ENCODE measurements around the gene PPIB. TPM values are rescaled to one million over a fixed set of nuclear protein-coding genes. Genes with fewer than 3 reads are reported as not detected.

The PPIB gene
- total and polyA plus RNA-seq, 10 donors, result 250 to 448 (median 296) TPM

GRCh38 chr15:64209680-64210334, 47.0 kb upstream of the PPIB start:
- TF ChIP-seq POLR2A (IDR thresholded peaks at IDR 0.05), result no peak
- peak in 5 of 11 experiments; percentile 13 to 40 (median 31) for TF ChIP-seq CTCF (IDR thresholded peaks at IDR 0.05 in 8 of 11, conservative IDR thresholded peaks at IDR 0.05 in 3 of 11)
- TF ChIP-seq POLR2AphosphoS5 (IDR thresholded peaks at IDR 0.05), result no peak
- Histone ChIP-seq H3K9me3 (no peaks in the 10 kb centered on the region), H3K4me3 (no peak overlapping the region), H3K4me1 (peaks cover 0 to 4% (median 0%) of the 10 kb centered on the region in 6 donors), H3K27ac (no peak overlapping the region), H3K36me3 (peaks cover 0 to 75% (median 28%) of the 10 kb centered on the region in 6 donors), H3K27me3 (replicated peaks in 1 of 7) (no peaks in the 10 kb centered on the region)
- DNase-seq, result no peak
- WGBS, 5 donors, result 47 to 54% (median 52%) methylated on average over 3 of the region's 3 CpGs
- intact Hi-C loops (cut with DNase I; ENCODE audit: low total_unique reads), result no loop called here

GRCh38 chr15:64205202-64205601, 42.4 kb upstream of the PPIB start:
- no peak overlapping the region for H3K4me3 ChIP-seq
- intact Hi-C loops (cut with DNase I; ENCODE audit: low total_unique reads), result no loop called here

GRCh38 chr15:64197425-64197824, 34.6 kb upstream of the PPIB start:
- DNase-seq, result no peak

More at GRCh38 chr15:64205202-64205601, 42.4 kb upstream of the PPIB start:
- no peak for TF ChIP-seq POLR2A (IDR thresholded peaks at IDR 0.05)
- no peak for TF ChIP-seq CTCF (IDR thresholded peaks at IDR 0.05 in 8 of 11, conservative IDR thresholded peaks at IDR 0.05 in 3 of 11)
- no peak for TF ChIP-seq POLR2AphosphoS5 (IDR thresholded peaks at IDR 0.05)
- no peak overlapping the region for H3K27ac ChIP-seq
- H3K27me3 ChIP-seq (replicated peaks in 1 of 7), result no peaks in the 10 kb centered on the region
- no peaks in the 10 kb centered on the region for H3K9me3 ChIP-seq
- peaks cover 0 to 4% (median 0%) of the 10 kb centered on the region in 6 donors for H3K4me1 ChIP-seq
- no peak for DNase-seq
- H3K36me3 ChIP-seq, result peaks cover 0 to 75% (median 39%) of the 10 kb centered on the region in 6 donors

More at GRCh38 chr15:64197425-64197824, 34.6 kb upstream of the PPIB start:
- no peak overlapping the region for H3K4me3 ChIP-seq
- TF ChIP-seq CTCF (IDR thresholded peaks at IDR 0.05 in 8 of 11, conservative IDR thresholded peaks at IDR 0.05 in 3 of 11), result no peak
- no peak for TF ChIP-seq POLR2A (IDR thresholded peaks at IDR 0.05)
- TF ChIP-seq POLR2AphosphoS5 (IDR thresholded peaks at IDR 0.05), result no peak
- no peaks in the 10 kb centered on the region for H3K9me3 ChIP-seq
- no peaks in the 10 kb centered on the region for H3K4me1 ChIP-seq
- H3K27me3 ChIP-seq (replicated peaks in 1 of 7), result no peaks in the 10 kb centered on the region
- no peak overlapping the region for H3K27ac ChIP-seq
- WGBS, 5 donors, result 90 to 94% (median 92%) methylated on average over 1 of the region's 1 CpG
- peaks cover 0 to 88% (median 28%) of the 10 kb centered on the region in 6 donors for H3K36me3 ChIP-seq
- intact Hi-C loops (cut with DNase I; ENCODE audit: low total_unique reads), result no loop called here

Measured in spleen (tissue), 11 donors.